ENCODE measurements around the gene CYP27B1. TPM values are rescaled to one million over a fixed set of nuclear protein-coding genes. Genes with fewer than 3 reads are reported as not detected.

CYP27B1 gene
- total and polyA plus RNA-seq, 2 donors (not counting 3 experiments of a cell fraction or from before 2014, with no cell fraction given) = 0.62 to 2.7 TPM

- CTCF ChIA-PET = interaction anchor here (1.9 kb wide), 1 partner anchor 23 kb away, joined by 4 read pairs; no protein-coding TSS in a partner anchor
- Histone ChIP-seq H3K4me2 (ENCODE audit: insufficient read depth, low read length) (no peak overlapping the region), H3K9ac (replicated peaks; ENCODE audit: extremely low read depth, insufficient read depth, low read length) (no peak overlapping the region), H3K79me2 (ENCODE audit: control insufficient read depth, insufficient read depth, low read length) (peaks cover 19% of the 10 kb centered on the region), H3K27ac (ENCODE audit: insufficient read depth, low read depth, low read length) (no peak overlapping the region), H4K20me1 (replicated peaks; ENCODE audit: control insufficient read depth, extremely low read depth, insufficient read depth, low read length) (no peaks in the 10 kb centered on the region), H3K9me3 (replicated peaks; ENCODE audit: control insufficient read depth, insufficient read depth, low read length) (no peaks in the 10 kb centered on the region), H3K4me1 (ENCODE audit: control insufficient read depth, extremely low read depth, insufficient read depth, low read length) (peaks cover 19% of the 10 kb centered on the region), H3K36me3 (ENCODE audit: control insufficient read depth in 2 of 2, extremely low read depth in 1 of 2, insufficient read depth in 2 of 2, low read length in 2 of 2) (peaks cover 4 to 22% of the 10 kb centered on the region in 2 experiments), H3K9me1 (replicated peaks; ENCODE audit: control insufficient read depth, extremely low read depth, insufficient read depth, low read length) (no peaks in the 10 kb centered on the region), H2AFZ (ENCODE audit: low read depth, low read length) (no peak overlapping the region), H3K4me3 (replicated peaks in 1 of 3; ENCODE audit: insufficient read depth in 1 of 3, low read depth in 1 of 3, low read length in 3 of 3) (no peak overlapping the region), H3K27me3 (ENCODE audit: control insufficient read depth in 2 of 2, insufficient read depth in 2 of 2, low read length in 2 of 2) (peaks cover 6 to 8% of the 10 kb centered on the region in 2 experiments)
- no peak for DNase-seq (ENCODE audit: low read depth, low spot score)
- BruUV-seq (replicated peaks) = no TSS peak
- TF ChIP-seq CTCF (IDR thresholded peaks at IDR 0.05; ENCODE audit: extremely low read depth in 1 of 2, insufficient read depth in 1 of 2, low read depth in 1 of 2, low read length in 2 of 2) (no peak), EZH2 (IDR thresholded peaks at IDR 0.05; ENCODE audit: borderline replicate concordance, low read depth, low read length, severe bottlenecking) (no peak), GATA2 (IDR thresholded peaks at IDR 0.05; ENCODE audit: insufficient read depth, insufficient read length, low read depth, low read length) (no peak), MAX (IDR thresholded peaks at IDR 0.05; ENCODE audit: insufficient read depth, insufficient read length) (no peak), JUN (IDR thresholded peaks at IDR 0.05; ENCODE audit: borderline replicate concordance, insufficient read depth, insufficient read length, low read depth) (no peak), FOS (IDR thresholded peaks at IDR 0.05; ENCODE audit: borderline replicate concordance, insufficient read depth, low read length) (no peak), MYC (IDR thresholded peaks at IDR 0.05; ENCODE audit: low read depth, low read length) (no peak), POLR2AphosphoS5 (IDR thresholded peaks at IDR 0.05; ENCODE audit: insufficient read depth, low read depth, low read length) (no peak), POLR2A (IDR thresholded peaks at IDR 0.05; ENCODE audit: low read depth, low read length) (no peak)
- dilution Hi-C loops (cut with MboI; ENCODE audit: extremely low pct_ligation_motif_present, low sequenced_read_pairs) = no loop called here
- no peak for FAIRE-seq
- intact Hi-C loops (cut with micrococcal nuclease) = no loop called here
- POLR2A ChIA-PET = no interaction called here
Observed at GRCh38 chr12:57749061-57749460, 17.8 kb downstream of the CYP27B1 start.

All from endothelial cell of umbilical vein (primary cell).